ENCODE data around the gene AUH. TPM values are rescaled to one million over a fixed set of nuclear protein-coding genes. Genes with fewer than 3 reads are reported as not detected.

The AUH gene
- total RNA-seq, 4 donors from 2014 or later, result 17.1 to 28.2 (median 20.8) TPM

DNA sequence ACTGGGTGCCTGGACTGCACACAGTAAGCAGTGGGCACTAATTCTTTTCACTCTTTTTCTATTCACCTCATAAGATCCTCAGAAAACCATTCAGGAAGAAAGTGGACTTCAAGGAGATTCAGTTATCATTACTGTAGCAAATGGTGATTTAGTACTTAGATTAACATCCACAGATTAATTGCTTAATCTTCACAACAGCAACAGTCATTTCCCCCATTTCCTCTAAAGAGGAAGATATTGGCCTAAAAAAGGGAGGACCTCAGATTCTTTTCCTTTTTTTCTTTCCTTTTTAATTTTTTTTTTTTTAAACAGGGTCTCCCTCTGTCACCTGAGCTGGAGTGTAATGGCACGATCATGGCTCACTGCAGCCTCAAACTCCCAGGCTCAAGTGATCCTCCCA lies 64.4 kb downstream of the AUH start:
- Histone ChIP-seq H3K4me3 (no peak overlapping the region), H3K27ac (no peak overlapping the region), H3K4me1 (peaks cover 25 to 30% of the 10 kb centered on the region in 2 donors), H3K27me3 (no peaks in the 10 kb centered on the region), H3K36me3 (peaks cover 3 to 39% of the 10 kb centered on the region in 2 donors), H3K9me3 (no peaks in the 10 kb centered on the region)
- ATAC-seq (no peak), DNase-seq (no peak)
- in situ Hi-C loops (cut with MboI; ENCODE audit: low sequenced_read_pairs in 4 of 4) (no loop called here), intact Hi-C loops (cut with DNase I; ENCODE audit: low total_unique reads) (no loop called here)
- TF ChIP-seq, protein P1, sequence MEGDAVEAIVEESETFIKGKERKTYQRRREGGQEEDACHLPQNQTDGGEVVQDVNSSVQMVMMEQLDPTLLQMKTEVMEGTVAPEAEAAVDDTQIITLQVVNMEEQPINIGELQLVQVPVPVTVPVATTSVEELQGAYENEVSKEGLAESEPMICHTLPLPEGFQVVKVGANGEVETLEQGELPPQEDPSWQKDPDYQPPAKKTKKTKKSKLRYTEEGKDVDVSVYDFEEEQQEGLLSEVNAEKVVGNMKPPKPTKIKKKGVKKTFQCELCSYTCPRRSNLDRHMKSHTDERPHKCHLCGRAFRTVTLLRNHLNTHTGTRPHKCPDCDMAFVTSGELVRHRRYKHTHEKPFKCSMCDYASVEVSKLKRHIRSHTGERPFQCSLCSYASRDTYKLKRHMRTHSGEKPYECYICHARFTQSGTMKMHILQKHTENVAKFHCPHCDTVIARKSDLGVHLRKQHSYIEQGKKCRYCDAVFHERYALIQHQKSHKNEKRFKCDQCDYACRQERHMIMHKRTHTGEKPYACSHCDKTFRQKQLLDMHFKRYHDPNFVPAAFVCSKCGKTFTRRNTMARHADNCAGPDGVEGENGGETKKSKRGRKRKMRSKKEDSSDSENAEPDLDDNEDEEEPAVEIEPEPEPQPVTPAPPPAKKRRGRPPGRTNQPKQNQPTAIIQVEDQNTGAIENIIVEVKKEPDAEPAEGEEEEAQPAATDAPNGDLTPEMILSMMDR (IDR thresholded peaks at IDR 0.05 in 4 of 5, conservative IDR thresholded peaks at IDR 0.05 in 1 of 5), result no peak
- no peak for TF ChIP-seq POLR2A (IDR thresholded peaks at IDR 0.05)

DNA sequence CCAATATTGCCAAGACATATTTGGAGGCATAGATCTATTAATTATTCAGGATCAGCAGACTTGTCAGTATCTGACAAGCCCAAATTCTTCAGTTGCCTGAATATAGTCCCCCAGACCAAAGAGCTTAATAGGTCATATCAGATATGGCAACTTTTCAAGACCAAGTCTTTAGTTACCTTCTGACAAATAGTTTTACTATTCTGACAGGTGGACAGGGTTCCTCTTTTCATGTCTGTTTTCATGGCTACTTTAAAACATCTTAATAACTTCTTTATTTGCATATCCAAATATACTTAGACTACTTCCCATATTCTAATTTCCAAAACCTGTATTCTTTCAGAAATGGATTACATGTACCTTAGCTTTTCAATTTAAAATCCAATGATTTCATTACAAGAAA lies 65.4 kb downstream of the AUH start:
- Histone ChIP-seq H3K4me1 (peaks cover 15 to 22% of the 10 kb centered on the region in 2 donors), H3K27me3 (no peaks in the 10 kb centered on the region), H3K27ac (no peak overlapping the region), H3K36me3 (peaks cover 3 to 41% of the 10 kb centered on the region in 2 donors), H3K9me3 (no peaks in the 10 kb centered on the region), H3K4me3 (no peak overlapping the region)
- intact Hi-C loops (cut with DNase I; ENCODE audit: low total_unique reads), result no loop called here
- TF ChIP-seq, protein P1 (IDR thresholded peaks at IDR 0.05 in 4 of 5, conservative IDR thresholded peaks at IDR 0.05 in 1 of 5), result no peak
- no peak for TF ChIP-seq POLR2A (IDR thresholded peaks at IDR 0.05)
- no peak for ATAC-seq
- no peak for DNase-seq
- in situ Hi-C loops (cut with MboI; ENCODE audit: low sequenced_read_pairs in 4 of 4), result no loop called here

DNA sequence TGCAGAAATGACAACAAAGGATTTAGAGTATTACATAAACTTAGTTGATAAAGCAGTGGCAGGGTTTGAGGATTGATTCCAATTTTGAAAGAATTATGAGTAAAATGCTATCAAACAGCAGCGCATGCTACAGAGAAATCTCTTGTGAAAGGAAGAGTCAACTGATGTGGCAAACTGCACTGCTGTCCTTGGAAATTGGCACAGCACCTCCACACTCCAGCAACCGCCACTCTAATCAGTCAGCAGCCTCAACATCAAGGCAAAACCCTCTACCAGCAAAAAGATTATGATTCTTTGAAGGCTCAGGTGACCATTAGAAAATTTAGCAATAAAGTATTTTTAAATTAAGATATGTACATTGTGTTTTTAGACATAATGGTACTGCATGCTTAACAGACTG lies 66.4 kb downstream of the AUH start:
- DNase-seq (no peak), ATAC-seq (no peak)
- no peaks in the 10 kb centered on the region for H3K27me3 ChIP-seq
- H3K4me1 ChIP-seq, result peaks cover 7 to 12% of the 10 kb centered on the region in 2 donors
- in situ Hi-C loops (cut with MboI; ENCODE audit: low sequenced_read_pairs in 4 of 4), result no loop called here
- no peak overlapping the region for H3K4me3 ChIP-seq
- intact Hi-C loops (cut with DNase I; ENCODE audit: low total_unique reads), result no loop called here
- H3K9me3 ChIP-seq, result no peaks in the 10 kb centered on the region
- TF ChIP-seq POLR2A (IDR thresholded peaks at IDR 0.05), result no peak
- TF ChIP-seq, protein P1 (IDR thresholded peaks at IDR 0.05 in 4 of 5, conservative IDR thresholded peaks at IDR 0.05 in 1 of 5), result no peak
- peaks cover 3 to 48% of the 10 kb centered on the region in 2 donors for H3K36me3 ChIP-seq
- H3K27ac ChIP-seq, result no peak overlapping the region

DNA sequence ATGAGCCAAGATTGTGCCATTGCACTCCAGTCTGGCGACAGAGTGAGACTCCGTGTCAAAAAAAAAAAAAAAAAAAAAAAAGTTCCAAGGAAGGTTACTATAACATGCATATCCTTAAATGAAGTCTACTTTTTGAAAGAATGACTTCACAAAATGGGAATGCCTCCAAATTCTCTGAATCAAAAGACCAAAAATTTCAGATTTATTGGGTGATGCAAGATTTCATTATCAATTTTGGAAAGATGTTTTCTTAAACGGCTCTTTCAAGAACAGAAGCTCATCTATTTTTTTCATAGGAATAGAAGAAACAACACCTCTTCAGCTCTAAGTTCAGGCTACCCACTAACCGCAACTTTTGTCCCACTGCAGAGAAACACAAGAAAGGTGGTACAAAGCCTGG lies 69.9 kb downstream of the AUH start:
- ATAC-seq (no peak), DNase-seq (no peak)
- in situ Hi-C loops (cut with MboI; ENCODE audit: low sequenced_read_pairs in 4 of 4), result no loop called here
- peaks cover 3 to 47% of the 10 kb centered on the region in 2 donors for H3K36me3 ChIP-seq
- no peaks in the 10 kb centered on the region for H3K9me3 ChIP-seq
- intact Hi-C loops (cut with DNase I; ENCODE audit: low total_unique reads), result no loop called here
- H3K27me3 ChIP-seq, result no peaks in the 10 kb centered on the region
- no peak overlapping the region for H3K4me3 ChIP-seq
- H3K27ac ChIP-seq, result no peak overlapping the region
- H3K4me1 ChIP-seq, result peaks cover 3 to 6% of the 10 kb centered on the region in 2 donors
- TF ChIP-seq POLR2A (IDR thresholded peaks at IDR 0.05), result no peak
- TF ChIP-seq, protein P1 (IDR thresholded peaks at IDR 0.05 in 4 of 5, conservative IDR thresholded peaks at IDR 0.05 in 1 of 5), result no peak

DNA sequence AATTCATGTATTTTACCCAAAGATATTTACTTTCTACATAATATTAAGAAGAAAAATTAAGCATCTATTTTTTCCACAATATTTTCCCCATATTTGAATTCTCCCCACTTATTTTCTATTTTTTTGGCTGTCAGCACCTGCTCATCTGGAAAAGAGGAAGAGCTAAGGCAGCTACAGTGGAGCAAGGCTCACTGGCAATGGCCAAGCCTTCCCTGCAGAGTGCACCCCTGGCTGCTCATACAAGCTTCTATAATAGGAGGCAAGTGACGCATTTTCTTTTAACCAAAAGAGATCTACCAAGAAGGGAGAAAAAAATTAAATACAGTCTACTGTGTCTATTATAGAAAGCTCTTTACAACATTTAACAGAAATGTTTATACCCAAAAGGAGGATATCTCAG lies 72.5 kb downstream of the AUH start:
- Histone ChIP-seq H3K36me3 (peaks cover under 1 to 27% of the 10 kb centered on the region in 2 donors), H3K27ac (no peak overlapping the region), H3K27me3 (no peaks in the 10 kb centered on the region), H3K9me3 (no peaks in the 10 kb centered on the region), H3K4me1 (peaks cover 3 to 17% of the 10 kb centered on the region in 2 donors), H3K4me3 (no peak overlapping the region)
- in situ Hi-C loops (cut with MboI; ENCODE audit: low sequenced_read_pairs in 4 of 4), result no loop called here
- TF ChIP-seq POLR2A (IDR thresholded peaks at IDR 0.05), result no peak
- TF ChIP-seq, protein P1 (IDR thresholded peaks at IDR 0.05 in 4 of 5, conservative IDR thresholded peaks at IDR 0.05 in 1 of 5), result no peak
- ATAC-seq, result peak in 1 of 2 donors; percentile 42
- DNase-seq, result no peak
- intact Hi-C loops (cut with DNase I; ENCODE audit: low total_unique reads), result no loop called here
